Motor neuron (in vitro differentiated cells): ENCODE measurements around the gene TSSK2. TPM values are rescaled to one million over a fixed set of nuclear protein-coding genes. Genes with fewer than 3 reads are reported as not detected.

ENCODE experiments used
- ATAC-seq, 8 experiments: fragments of 200-7000 bp; cut with Tn5 transposase; replicated peaks in 6 of 8; 2 replicates each; pipeline ENCODE4 v1.8.0; 2021; ENCODE audit warnings: mild to moderate bottlenecking in 8 of 8, moderate library complexity in 8 of 8
- H3K27ac ChIP-seq, 2 donors: fragments of 250-450 bp; sonication (Bioruptor Pico); 2 replicates each; pipeline ENCODE4 v1.9.0; 2021; ENCODE audit warnings: antibody characterized with exemption in 2 of 2, mild to moderate bottlenecking in 2 of 2, moderate library complexity in 1 of 2
- H3K4me1 ChIP-seq, 2 donors: fragments of 250-450 bp; sonication (Bioruptor Pico); replicated peaks in 1 of 2; 2 replicates each; pipeline ENCODE4 v1.6.1; 2021; ENCODE audit warnings: antibody characterized with exemption in 2 of 2, mild to moderate bottlenecking in 2 of 2, moderate library complexity in 1 of 2
- H3K4me3 ChIP-seq, 5 donors: fragments of 250-450 bp; sonication (Bioruptor Pico); 2 replicates each; pipeline ENCODE4 v1.9.0; 2021; ENCODE audit warnings: antibody characterized with exemption in 5 of 5, mild to moderate bottlenecking in 5 of 5, moderate library complexity in 4 of 5
- WGBS, 10 experiments: fragments of 450-650 bp; shearing (Covaris generic); methylation state at CpG; one replicate each; pipeline ENCODE4 v1.0.0; 2022; 5-methylcytosine and 5-hydroxymethylcytosine counted together
- in situ Hi-C, 9 experiments: fragments of 400-800 bp; cut with MboI; loops; one replicate each; pipeline ENCODE4 v1.15.0; 2021; ENCODE audit warnings: low sequenced_read_pairs in 9 of 9, low pct_unique_long_range_greater_than_20kb in 2 of 9; ENCODE audit not compliant: unreplicated experiment in 9 of 9
- total RNA-seq, 8 experiments: library from RNA; unstranded; fragments of 300-600 nt; gene quantifications; 2 replicates each; pipeline versions ENCODE4 v1.2.3 to v1.2.4, GENCODE V29; 2022

TSSK2 gene
- total RNA-seq, 8 experiments from 2014 or later, result not detected

- ATAC-seq, result no peak
- 86 to 100% (median 96%) methylated on average over 2 to 4 of the region's 4 CpGs; no CpG with 5 or more reads in 1 of the 10 experiments for WGBS, 10 experiments
- Histone ChIP-seq H3K4me3 (no peak overlapping the region), H3K4me1 (no peaks in the 10 kb centered on the region), H3K27ac (no peak overlapping the region)
- in situ Hi-C loops, result loop anchor here in 2 of 9 experiments (25.0 kb wide), 2 partner anchors 105 to 270 kb away; no protein-coding TSS in a partner anchor
Observed at GRCh38 chr22:19092725-19093124, 38.4 kb upstream of the TSSK2 start.

- ATAC-seq, result no peak
- H3K27ac ChIP-seq, result no peak overlapping the region
- 82 to 100% (median 100%) methylated on average over 1 to 3 of the region's 4 CpGs; no CpG with 5 or more reads in 1 of the 10 experiments for WGBS, 10 experiments
- H3K4me1 ChIP-seq, result no peaks in the 10 kb centered on the region
- in situ Hi-C loops, result loop anchor here in 2 of 9 experiments (25.0 kb wide), 2 partner anchors 107 to 268 kb away; no protein-coding TSS in a partner anchor
- no peak overlapping the region for H3K4me3 ChIP-seq
Observed at GRCh38 chr22:19094393-19094997, 36.6 kb upstream of the TSSK2 start.

- Histone ChIP-seq H3K4me3 (no peak overlapping the region), H3K4me1 (no peaks in the 10 kb centered on the region), H3K27ac (no peak overlapping the region)
- no peak for ATAC-seq
- WGBS, 10 experiments, result 83 to 100% (median 100%) methylated on average over 1 of the region's 1 CpG; no CpG with 5 or more reads in 5 of the 10 experiments
- in situ Hi-C loops, result loop anchor here in 2 of 9 experiments (25.0 kb wide), 2 partner anchors 109 to 266 kb away; no protein-coding TSS in a partner anchor
Observed at GRCh38 chr22:19096555-19096954, 34.6 kb upstream of the TSSK2 start.

- in situ Hi-C loops, result loop anchor here in 2 of 9 experiments (25.0 kb wide), 2 partner anchors 110 to 265 kb away; no protein-coding TSS in a partner anchor
- peak in 2 of 8 experiments; percentile 40 to 78 for ATAC-seq
- H3K27ac ChIP-seq, result peak overlapping the region in 1 of 2 donors; percentile 20
- no peaks in the 10 kb centered on the region for H3K4me1 ChIP-seq
- 92 to 100% (median 100%) methylated on average over 1 to 2 of the region's 3 CpGs; no CpG with 5 or more reads in 6 of the 10 experiments for WGBS, 10 experiments
- H3K4me3 ChIP-seq, result no peak overlapping the region
Observed at GRCh38 chr22:19097518-19097917, 33.6 kb upstream of the TSSK2 start.

GRCh38 chr22:19098157-19098556 lies 33.0 kb upstream of the TSSK2 start:
- 50 to 97% (median 93%) methylated on average over 2 to 4 of the region's 4 CpGs; no CpG with 5 or more reads in 5 of the 10 experiments for WGBS, 10 experiments
- ATAC-seq, result no peak
- Histone ChIP-seq H3K4me3 (no peak overlapping the region), H3K27ac (no peak overlapping the region), H3K4me1 (no peaks in the 10 kb centered on the region)
- in situ Hi-C loops, result loop anchor here in 2 of 9 experiments (25.0 kb wide), 2 partner anchors 111 to 264 kb away; no protein-coding TSS in a partner anchor

- Histone ChIP-seq H3K4me1 (peaks cover 5 to 9% of the 10 kb centered on the region in 2 donors), H3K4me3 (no peak overlapping the region), H3K27ac (peak overlapping the region; percentile 37 to 57)
- WGBS, 10 experiments, result 20 to 100% (median 74%) methylated on average over 1 to 5 of the region's 5 CpGs; no CpG with 5 or more reads in 2 of the 10 experiments
- in situ Hi-C loops, result loop anchor here in 1 of 9 experiments (25.0 kb wide), 1 partner anchor 92 kb away; no protein-coding TSS in a partner anchor
- peak in 7 of 8 experiments; percentile 37 to 87 (median 74) for ATAC-seq
Observed at GRCh38 chr22:19103880-19104821, 27.0 kb upstream of the TSSK2 start.

GRCh38 chr22:19105456-19105855 lies 25.7 kb upstream of the TSSK2 start:
- in situ Hi-C loops, result loop anchor here in 1 of 9 experiments (25.0 kb wide), 1 partner anchor 93 kb away; no protein-coding TSS in a partner anchor
- 87 to 100% (median 92%) methylated on average over 1 to 5 of the region's 8 CpGs; no CpG with 5 or more reads in 5 of the 10 experiments for WGBS, 10 experiments
- H3K4me3 ChIP-seq, result no peak overlapping the region
- no peak for ATAC-seq
- H3K4me1 ChIP-seq, result peaks cover 5 to 9% of the 10 kb centered on the region in 2 donors
- no peak overlapping the region for H3K27ac ChIP-seq

GRCh38 chr22:19105867-19106802 lies 25.0 kb upstream of the TSSK2 start:
- peak in 2 of 8 experiments; percentile 12 to 17 for ATAC-seq
- Histone ChIP-seq H3K27ac (no peak overlapping the region), H3K4me3 (no peak overlapping the region), H3K4me1 (peaks cover 5 to 9% of the 10 kb centered on the region in 2 donors)
- 20 to 100% (median 84%) methylated on average over 1 to 6 of the region's 18 CpGs; no CpG with 5 or more reads in 3 of the 10 experiments for WGBS, 10 experiments
- in situ Hi-C loops, result loop anchor here in 1 of 9 experiments (25.0 kb wide), 1 partner anchor 94 kb away; no protein-coding TSS in a partner anchor

GRCh38 chr22:19106886-19107729 lies 24.0 kb upstream of the TSSK2 start:
- 60 to 100% (median 80%) methylated on average over 1 of the region's 3 CpGs; no CpG with 5 or more reads in 7 of the 10 experiments for WGBS, 10 experiments
- ATAC-seq, result no peak
- Histone ChIP-seq H3K27ac (peak overlapping the region in 1 of 2 donors; percentile 28), H3K4me1 (peaks cover 5 to 9% of the 10 kb centered on the region in 2 donors), H3K4me3 (no peak overlapping the region)
- in situ Hi-C loops, result loop anchor here in 1 of 9 experiments (25.0 kb wide), 1 partner anchor 95 kb away; no protein-coding TSS in a partner anchor

GRCh38 chr22:19107730-19108074 lies 23.4 kb upstream of the TSSK2 start:
- in situ Hi-C loops, result loop anchor here in 1 of 9 experiments (25.0 kb wide), 1 partner anchor 95 kb away; no protein-coding TSS in a partner anchor
- Histone ChIP-seq H3K27ac (peak overlapping the region in 1 of 2 donors; percentile 28), H3K4me3 (no peak overlapping the region), H3K4me1 (peaks cover 5 to 9% of the 10 kb centered on the region in 2 donors)
- 80 to 100% (median 96%) methylated on average over 1 to 6 of the region's 8 CpGs; no CpG with 5 or more reads in 1 of the 10 experiments for WGBS, 10 experiments
- no peak for ATAC-seq

- no peak overlapping the region for H3K4me3 ChIP-seq
- in situ Hi-C loops, result loop anchor here in 1 of 9 experiments (25.0 kb wide), 1 partner anchor 97 kb away; no protein-coding TSS in a partner anchor
- WGBS, 10 experiments, result 60 to 100% (median 97%) methylated on average over 1 to 3 of the region's 3 CpGs; no CpG with 5 or more reads in 1 of the 10 experiments
- ATAC-seq, result no peak
- H3K27ac ChIP-seq, result peak overlapping the region in 1 of 2 donors; percentile 22
- H3K4me1 ChIP-seq, result peaks cover 5 to 7% of the 10 kb centered on the region in 2 donors
Observed at GRCh38 chr22:19108807-19109197, 22.3 kb upstream of the TSSK2 start.
